Measurements from ENCODE around the gene U2AF1L4.

U2AF1L4 gene

DNA sequence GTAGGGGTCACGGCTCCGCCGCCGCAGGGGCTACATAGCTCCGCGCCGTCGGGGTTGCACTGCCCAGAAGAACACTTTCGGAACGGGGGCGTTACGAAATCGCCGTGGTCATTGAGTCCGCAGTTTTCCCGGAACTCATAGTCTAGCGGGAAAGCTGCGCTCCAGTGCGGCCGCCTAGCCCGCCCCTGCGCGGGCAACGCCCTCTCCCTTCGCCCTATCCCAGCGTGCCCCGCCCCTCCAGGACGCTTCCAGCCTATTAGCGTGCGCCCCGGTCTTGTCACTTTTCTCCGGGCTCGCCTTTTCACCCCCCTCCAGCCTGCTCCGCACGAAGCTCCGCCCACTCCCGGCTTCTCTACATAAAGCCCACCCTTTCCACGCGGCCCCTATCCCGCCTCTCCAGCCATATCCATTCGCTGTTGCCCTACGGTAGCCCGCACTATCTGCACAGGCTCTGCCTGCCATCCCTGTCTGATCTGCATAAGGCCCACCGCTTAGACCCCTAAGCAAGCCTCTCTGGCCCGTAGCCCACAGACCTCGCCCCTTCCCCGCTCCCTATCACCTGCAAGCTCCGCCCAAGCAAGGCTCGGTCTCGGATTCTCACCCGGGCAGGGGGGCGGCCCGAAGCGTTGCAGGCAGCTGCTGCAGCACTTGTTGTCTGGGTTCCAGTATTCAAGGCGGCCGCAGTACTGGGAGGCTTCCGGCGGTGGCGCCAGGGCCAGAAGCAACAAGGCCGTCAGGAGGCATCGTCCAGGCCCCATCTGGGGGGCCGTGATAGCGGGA is 4.6 kb downstream of the U2AF1L4 start (continued):
- TF ChIP-seq ZNF146 (tag by site-specific recombination; IDR thresholded peaks at IDR 0.05) (no peak), OVOL3 (tag by site-specific recombination; IDR thresholded peaks at IDR 0.05) (no peak), ZNF544 (tag by site-specific recombination; IDR thresholded peaks at IDR 0.05) (no peak), SP2 (tag by site-specific recombination; IDR thresholded peaks at IDR 0.05) (peak; percentile 100), ZBTB1 (tag by site-specific recombination; IDR thresholded peaks at IDR 0.05) (no peak), ZNF221 (tag by site-specific recombination; IDR thresholded peaks at IDR 0.05; ENCODE audit: borderline replicate concordance) (no peak), SP3 (tag by site-specific recombination; IDR thresholded peaks at IDR 0.05) (peak; percentile 100), BCL11B (tag by site-specific recombination; IDR thresholded peaks at IDR 0.05; ENCODE audit: low read depth) (peak; percentile 92; the same call in 1 of the 2 replicates), ZNF791 (tag by site-specific recombination; IDR thresholded peaks at IDR 0.05) (no peak), IKZF3 (tag by site-specific recombination; IDR thresholded peaks at IDR 0.05) (peak; percentile 89), ZNF707 (tag by site-specific recombination; IDR thresholded peaks at IDR 0.05) (no peak), ZFHX2 (tag by site-specific recombination; conservative IDR thresholded peaks at IDR 0.05) (peak; percentile 78), ZNF292 (tag by site-specific recombination; IDR thresholded peaks at IDR 0.05; ENCODE audit: borderline replicate concordance, low read depth) (no peak), YY2 (tag by site-specific recombination; IDR thresholded peaks at IDR 0.05) (no peak), KLF16 (tag by site-specific recombination; IDR thresholded peaks at IDR 0.05) (no peak; the same call in none of the 2 replicates), MEIS1 (CRISPR knock-in tag; IDR thresholded peaks at IDR 0.05; ENCODE audit: borderline replicate concordance) (no peak), ZBTB8A (tag by site-specific recombination; IDR thresholded peaks at IDR 0.05) (peak; percentile 97), ZNF621 (tag by site-specific recombination; IDR thresholded peaks at IDR 0.05) (no peak), KLF1 (tag by site-specific recombination; IDR thresholded peaks at IDR 0.05) (peak; percentile 95), ZNF561 (tag by site-specific recombination; IDR thresholded peaks at IDR 0.05; ENCODE audit: borderline replicate concordance) (peak; percentile 91), ZIC2 (tag by site-specific recombination; IDR thresholded peaks at IDR 0.05) (peak; percentile 5; the same call in 1 of the 2 replicates), ZSCAN16 (tag by site-specific recombination; IDR thresholded peaks at IDR 0.05) (peak; percentile 70; the same call in 1 of the 2 replicates), ZNF654 (tag by site-specific recombination; IDR thresholded peaks at IDR 0.05; ENCODE audit: low read depth) (no peak), ZNF211 (tag by site-specific recombination; IDR thresholded peaks at IDR 0.05; ENCODE audit: low read depth) (no peak), ZNF335 (tag by site-specific recombination; conservative IDR thresholded peaks at IDR 0.05) (peak; percentile 99), ZNF660 (tag by site-specific recombination; IDR thresholded peaks at IDR 0.05) (peak; percentile 30), ZNF514 (tag by site-specific recombination; IDR thresholded peaks at IDR 0.05) (no peak), ZNF140 (tag by site-specific recombination; IDR thresholded peaks at IDR 0.05) (no peak), ZNF121 (tag by site-specific recombination; IDR thresholded peaks at IDR 0.05) (no peak), ZBTB17 (tag by site-specific recombination; IDR thresholded peaks at IDR 0.05) (peak; percentile 100), ZNF658 (tag by site-specific recombination; IDR thresholded peaks at IDR 0.05) (no peak), ZNF792 (tag by site-specific recombination; IDR thresholded peaks at IDR 0.05) (no peak), HOXA7 (CRISPR knock-in tag; IDR thresholded peaks at IDR 0.05; ENCODE audit: borderline replicate concordance) (no peak), ZSCAN30 (tag by site-specific recombination; IDR thresholded peaks at IDR 0.05) (peak; percentile 98), ZNF501 (tag by site-specific recombination; IDR thresholded peaks at IDR 0.05) (peak; percentile 93; the same call in 1 of the 2 replicates), ZNF24 (tag by site-specific recombination; IDR thresholded peaks at IDR 0.05) (peak; percentile 46; the same call in 1 of the 2 replicates), GLI4 (tag by site-specific recombination; IDR thresholded peaks at IDR 0.05) (no peak), ZNF132 (tag by site-specific recombination; IDR thresholded peaks at IDR 0.05; ENCODE audit: borderline replicate concordance) (no peak), GLI2 (tag by site-specific recombination; IDR thresholded peaks at IDR 0.05; ENCODE audit: borderline replicate concordance, low read depth) (no peak), ZNF10 (tag by site-specific recombination; IDR thresholded peaks at IDR 0.05) (peak; percentile 86; the same call in 1 of the 2 replicates)
- TF ChIP-seq, protein P1, sequence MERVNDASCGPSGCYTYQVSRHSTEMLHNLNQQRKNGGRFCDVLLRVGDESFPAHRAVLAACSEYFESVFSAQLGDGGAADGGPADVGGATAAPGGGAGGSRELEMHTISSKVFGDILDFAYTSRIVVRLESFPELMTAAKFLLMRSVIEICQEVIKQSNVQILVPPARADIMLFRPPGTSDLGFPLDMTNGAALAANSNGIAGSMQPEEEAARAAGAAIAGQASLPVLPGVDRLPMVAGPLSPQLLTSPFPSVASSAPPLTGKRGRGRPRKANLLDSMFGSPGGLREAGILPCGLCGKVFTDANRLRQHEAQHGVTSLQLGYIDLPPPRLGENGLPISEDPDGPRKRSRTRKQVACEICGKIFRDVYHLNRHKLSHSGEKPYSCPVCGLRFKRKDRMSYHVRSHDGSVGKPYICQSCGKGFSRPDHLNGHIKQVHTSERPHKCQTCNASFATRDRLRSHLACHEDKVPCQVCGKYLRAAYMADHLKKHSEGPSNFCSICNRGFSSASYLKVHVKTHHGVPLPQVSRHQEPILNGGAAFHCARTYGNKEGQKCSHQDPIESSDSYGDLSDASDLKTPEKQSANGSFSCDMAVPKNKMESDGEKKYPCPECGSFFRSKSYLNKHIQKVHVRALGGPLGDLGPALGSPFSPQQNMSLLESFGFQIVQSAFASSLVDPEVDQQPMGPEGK (tag by site-specific recombination; IDR thresholded peaks at IDR 0.05), result peak; percentile 93
- TF ChIP-seq, protein P2, sequence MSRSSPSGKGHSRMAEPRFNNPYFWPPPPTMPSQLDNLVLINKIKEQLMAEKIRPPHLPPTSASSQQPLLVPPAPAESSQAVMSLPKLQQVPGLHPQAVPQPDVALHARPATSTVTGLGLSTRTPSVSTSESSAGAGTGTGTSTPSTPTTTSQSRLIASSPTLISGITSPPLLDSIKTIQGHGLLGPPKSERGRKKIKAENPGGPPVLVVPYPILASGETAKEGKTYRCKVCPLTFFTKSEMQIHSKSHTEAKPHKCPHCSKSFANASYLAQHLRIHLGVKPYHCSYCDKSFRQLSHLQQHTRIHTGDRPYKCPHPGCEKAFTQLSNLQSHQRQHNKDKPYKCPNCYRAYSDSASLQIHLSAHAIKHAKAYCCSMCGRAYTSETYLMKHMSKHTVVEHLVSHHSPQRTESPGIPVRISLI (tag by site-specific recombination; IDR thresholded peaks at IDR 0.05), result no peak

Data from HEK293 (cell line).